ENCODE data around the gene REXO1.
"Not testable (repeated sequence)": the region's sequence is repeated elsewhere in the genome, so short reads cannot be mapped to it uniquely, and the experiment has no call there.

The REXO1 gene

DNA sequence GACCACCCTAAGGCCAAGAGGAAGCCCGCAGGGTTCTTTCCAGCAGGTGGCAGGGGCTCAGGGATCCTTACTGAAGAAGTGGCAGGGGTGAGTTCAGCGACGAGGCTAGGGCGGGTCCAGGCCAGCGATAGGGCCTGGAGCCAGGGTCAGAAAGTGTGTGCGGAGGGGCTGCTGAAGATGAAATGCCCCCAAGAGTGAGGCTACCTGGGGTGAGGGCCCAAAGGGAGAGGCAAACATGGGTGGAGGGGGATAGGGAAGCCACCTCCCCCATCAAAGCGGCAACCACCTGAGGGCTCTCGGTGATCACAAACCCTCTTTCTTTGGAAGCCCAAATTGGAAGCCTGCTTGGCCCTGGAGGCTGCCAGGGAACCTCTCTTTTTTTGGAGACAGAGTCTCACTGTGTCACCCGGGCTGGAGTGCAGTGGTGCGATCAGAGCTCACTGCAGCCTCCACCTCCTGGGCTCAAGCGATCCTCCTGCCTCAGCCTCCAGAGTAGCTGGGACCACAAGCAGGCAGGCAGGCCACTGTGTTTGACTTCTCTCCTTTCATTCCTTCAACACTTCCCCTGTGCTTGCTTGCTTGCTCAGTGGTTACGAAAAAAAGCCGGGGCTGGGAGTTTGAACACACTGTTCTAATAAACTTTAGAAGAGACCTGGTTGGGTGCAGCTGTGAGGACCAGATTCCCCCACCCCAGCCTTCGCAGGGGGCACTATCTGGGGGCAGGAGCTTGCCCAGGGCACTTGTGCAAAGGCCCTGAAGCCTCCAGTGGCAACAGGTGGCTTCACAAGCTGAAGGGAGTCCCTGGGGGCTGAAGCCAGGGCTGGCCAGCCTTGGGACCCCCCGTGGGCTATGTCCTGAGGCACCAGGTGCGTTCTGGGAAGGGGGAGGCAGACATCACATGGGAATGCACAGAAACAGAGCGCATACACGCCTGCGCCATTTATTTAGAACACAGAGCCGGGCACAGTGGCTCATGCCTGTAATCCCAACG lies 34.8 kb downstream of the REXO1 start:
- no peak for DNase-seq

- peak; percentile 91 for DNase-seq
These were observed 35.7 kb downstream of the REXO1 start for GRCh38 chr19:1812426-1813191.

DNA sequence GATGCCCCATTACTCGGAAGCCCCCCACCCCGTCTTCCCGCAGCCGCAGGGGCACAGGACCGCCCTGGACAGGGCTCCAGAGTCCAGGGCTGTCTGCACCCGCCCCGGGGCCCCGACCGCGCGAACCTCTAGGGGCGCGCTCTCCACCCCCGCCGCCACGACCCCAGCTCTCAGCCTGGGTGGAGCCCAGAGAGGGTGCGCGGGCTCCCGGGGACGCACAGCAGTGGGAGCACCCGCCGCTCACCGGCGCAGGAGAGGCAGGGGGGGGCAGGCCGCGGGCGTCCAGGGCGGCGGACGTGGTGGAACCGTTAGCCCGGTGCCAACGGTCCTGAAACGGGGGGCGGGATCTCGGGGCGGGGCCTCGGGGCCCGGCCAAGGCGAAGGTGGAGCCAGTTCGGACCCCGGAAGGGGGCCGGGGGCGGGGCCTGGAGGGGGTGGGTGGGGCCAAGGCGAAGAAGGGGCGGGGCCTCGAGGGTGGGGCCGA lies 36.3 kb downstream of the REXO1 start, which contains the start of gene ATP8B3:
Gene ATP8B3 (minus strand): TSS at position 335 of the 484 bp plus-strand sequence. CDS start 540 bp downstream, outside the sequence.
- no peak for DNase-seq

DNA sequence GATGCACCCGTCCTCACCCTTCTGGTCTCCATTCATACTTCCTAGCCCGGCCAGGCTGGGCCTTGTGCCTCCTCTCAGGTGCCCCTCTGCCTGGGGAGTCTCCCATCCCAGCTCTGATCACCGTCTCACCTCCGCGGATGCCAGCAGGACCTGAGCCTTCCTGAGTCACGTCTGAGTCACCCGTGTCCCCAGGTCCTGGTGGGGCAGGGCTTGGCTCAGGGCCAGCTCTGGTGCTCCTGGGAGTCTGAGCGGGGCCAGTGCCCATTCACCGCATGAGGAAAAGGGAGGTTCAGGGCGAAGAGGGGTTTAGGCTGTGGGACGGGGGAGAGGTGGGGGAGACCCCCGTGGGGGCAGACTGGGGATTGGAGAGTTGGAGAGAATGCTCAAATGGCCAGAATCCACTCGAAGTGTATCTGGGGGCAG lies 36.8 kb downstream of the REXO1 start:
- DNase-seq = peak; percentile 54

- DNase-seq = no peak
These were observed 37.7 kb downstream of the REXO1 start for GRCh38 chr19:1810439-1811160.

DNA sequence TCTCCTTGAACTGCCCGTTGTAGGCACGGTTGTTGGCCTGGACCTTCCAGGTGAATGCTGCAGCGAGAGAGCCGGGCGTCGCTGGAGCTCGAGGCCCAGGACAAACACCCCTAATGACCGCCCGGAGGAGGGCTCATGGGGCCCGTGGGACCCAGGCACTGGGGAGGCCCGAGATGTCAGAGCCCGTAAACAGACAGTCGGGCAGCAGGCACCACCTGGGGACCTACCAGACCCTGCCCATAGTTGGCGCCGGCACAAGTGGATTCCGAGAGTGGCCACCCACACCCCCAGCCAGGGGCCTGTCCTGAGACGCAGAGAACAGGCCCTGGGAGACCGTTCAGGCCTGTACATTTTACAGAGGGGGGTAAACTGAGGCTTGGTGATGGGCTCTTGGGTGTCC lies 38.6 kb downstream of the REXO1 start:
- DNase-seq = no peak

DNA sequence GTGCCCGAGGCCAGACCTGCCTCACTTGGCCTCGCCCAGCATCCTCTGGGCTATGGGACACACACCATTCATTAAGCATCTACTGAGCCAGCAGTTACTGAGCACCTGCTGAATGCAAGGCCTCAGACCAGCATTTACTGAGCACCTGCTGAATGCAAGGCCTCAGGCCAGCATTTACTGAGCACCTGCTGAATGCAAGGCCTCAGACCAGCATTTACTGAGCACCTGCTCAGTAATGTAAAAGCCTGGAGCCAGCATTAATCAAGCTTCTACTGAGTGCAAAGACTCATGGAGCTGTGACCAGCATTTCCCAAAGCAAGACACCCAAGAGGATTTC lies 39.9 kb downstream of the REXO1 start:
- no peak for DNase-seq

- no peak for DNase-seq
These were observed 40.4 kb downstream of the REXO1 start for GRCh38 chr19:1807695-1808394.

DNA sequence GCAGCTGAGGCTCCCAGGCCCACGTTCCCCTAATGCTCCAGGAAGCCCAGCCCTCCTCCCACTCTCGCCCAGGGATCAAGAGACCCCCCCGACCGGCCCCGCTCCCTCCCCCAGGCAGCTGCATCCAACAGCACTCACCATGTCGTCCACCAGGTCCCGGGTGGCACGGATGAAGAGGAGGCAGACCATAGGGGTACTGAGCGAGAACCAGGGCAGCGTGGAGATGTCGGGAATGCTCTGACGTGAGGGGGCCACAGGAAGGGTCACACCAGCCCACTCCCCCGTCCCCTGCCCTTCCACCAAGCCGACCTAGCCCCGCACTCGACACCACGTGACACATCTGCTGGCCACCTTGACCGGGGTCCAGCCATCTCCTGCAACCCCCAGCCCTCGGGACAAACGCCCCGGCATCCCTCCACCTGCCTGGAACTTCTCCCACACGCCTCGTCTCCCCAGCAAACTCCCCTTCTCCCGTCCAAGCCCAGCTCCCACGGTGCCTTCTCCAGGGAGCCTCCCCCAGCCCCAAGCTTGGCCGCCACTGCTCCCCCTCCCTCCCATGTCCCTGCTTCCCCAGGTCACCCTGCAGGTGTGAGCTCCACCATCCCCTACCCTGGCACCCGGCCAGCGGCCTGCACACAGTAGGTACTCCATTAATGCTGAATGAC lies 41.1 kb downstream of the REXO1 start:
- no peak for DNase-seq

GRCh38 chr19:1806184-1807029 lies 41.9 kb downstream of the REXO1 start:
- DNase-seq = no peak

- DNase-seq = no peak
These were observed 42.7 kb downstream of the REXO1 start for GRCh38 chr19:1805401-1806183.

GRCh38 chr19:1804858-1805257 lies 43.4 kb downstream of the REXO1 start:
- no peak for DNase-seq

DNA sequence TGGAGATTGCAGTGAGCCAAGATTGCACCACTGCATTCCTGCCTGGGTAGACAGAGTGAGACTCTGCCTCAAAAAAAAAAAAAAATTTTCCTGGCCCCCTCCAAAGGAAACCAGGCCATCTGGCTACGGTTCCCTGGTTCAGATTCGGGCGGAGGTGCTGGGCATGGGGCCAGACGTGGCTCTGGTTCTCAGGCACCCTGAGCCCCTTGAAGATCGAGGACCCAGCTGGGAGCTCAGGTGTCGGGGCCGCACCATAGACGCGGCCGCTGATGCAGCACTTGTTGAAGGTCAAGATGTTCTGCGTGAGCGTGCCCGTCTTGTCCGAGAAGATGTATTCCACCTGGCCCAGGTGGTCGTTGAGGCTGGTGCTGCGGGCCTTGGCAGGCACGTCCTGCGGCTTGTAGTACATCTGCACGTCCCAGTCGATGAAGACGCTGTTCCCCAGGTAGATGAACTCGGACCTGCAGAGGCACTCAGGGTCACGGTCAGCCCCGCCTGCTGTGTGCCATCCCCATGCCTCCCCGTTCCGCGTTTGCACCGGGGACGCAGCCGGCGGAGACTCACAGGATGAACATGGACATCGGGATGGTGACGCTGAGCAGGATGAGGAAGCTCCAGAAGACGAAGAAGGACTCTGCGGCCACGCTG lies 48.5 kb downstream of the REXO1 start:
- DNase-seq = no peak

GRCh38 chr19:1797313-1797712 lies 51.0 kb downstream of the REXO1 start:
- not testable (repeated sequence) for DNase-seq

- DNase-seq = no peak
These were observed 51.7 kb downstream of the REXO1 start for GRCh38 chr19:1796395-1797142.

DNA sequence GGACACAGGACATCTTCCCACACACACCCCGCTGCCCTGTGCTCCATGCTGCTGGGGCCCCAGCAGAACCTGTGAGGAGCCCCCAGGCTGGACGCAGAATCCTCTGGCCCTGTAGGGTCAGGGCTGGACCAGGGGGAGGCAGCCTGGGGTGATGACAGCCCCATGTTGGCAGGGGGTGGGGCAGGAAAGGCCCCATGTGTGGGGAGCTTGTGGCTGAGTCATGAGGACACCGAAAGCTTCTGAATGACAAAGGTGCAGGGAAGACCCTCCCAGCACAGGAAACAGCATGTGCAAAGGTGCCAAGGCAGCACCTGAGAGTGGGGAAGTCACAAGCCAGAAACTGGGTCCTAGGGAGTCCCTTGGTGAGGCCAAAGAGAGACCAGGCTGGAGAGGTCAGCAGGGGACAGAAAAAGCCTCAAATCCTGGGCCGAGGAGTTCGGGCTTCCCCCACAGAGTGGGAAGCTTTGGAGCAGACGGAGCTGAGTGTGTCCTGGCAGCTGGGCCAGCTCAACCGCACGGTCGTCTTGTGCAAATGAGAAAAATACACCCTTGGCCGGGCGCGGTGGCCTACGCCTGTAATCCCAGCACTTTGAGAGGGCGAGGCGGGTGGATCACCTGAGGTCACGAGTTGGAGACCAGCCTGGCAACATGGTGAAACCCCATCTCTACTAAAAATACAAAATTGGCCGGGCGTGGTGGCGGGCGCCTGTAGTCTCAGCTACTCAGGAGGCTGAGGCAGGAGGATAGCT lies 53.7 kb downstream of the REXO1 start:
- no peak for DNase-seq

DNA sequence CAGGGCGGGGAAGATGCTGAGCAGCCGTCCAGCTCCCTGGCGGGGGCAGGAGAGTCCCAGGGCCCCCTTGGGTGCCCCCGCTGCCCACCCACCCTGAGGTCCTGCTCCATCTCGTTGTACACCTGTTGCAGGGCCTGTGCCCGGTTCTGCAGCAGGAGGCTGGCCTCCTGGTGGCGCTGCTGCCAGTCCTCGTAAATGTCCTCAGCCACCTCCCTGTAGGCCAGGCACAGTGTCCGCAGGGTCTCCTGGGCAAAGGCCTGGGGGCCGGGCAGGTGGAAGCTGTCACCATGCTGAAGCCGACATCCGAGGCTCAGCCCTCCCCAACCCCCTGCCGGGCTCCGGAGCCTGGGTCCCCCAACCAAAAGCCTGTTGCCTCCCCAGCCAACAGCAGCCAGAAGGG lies 56.4 kb downstream of the REXO1 start:
- no peak for DNase-seq

All from CD4-positive, alpha-beta T cell treated with Interleukin-4 for 4 hours (primary cell).